HG02840 (cell line): ENCODE data around the gene MB.
"Not testable (repeated sequence)": the region's sequence is repeated elsewhere in the genome, so short reads cannot be mapped to it uniquely, and the experiment has no call there.

ENCODE experiments used
- ATAC-seq: cut with Tn5 transposase; IDR thresholded peaks from one replicate; pipeline ENCODE4 v1.9.1; 2021; ENCODE audit warnings: mild to moderate bottlenecking, moderate library complexity, moderate number of reproducible peaks; ENCODE audit not compliant: unreplicated experiment, low FRiP score

MB gene

DNA sequence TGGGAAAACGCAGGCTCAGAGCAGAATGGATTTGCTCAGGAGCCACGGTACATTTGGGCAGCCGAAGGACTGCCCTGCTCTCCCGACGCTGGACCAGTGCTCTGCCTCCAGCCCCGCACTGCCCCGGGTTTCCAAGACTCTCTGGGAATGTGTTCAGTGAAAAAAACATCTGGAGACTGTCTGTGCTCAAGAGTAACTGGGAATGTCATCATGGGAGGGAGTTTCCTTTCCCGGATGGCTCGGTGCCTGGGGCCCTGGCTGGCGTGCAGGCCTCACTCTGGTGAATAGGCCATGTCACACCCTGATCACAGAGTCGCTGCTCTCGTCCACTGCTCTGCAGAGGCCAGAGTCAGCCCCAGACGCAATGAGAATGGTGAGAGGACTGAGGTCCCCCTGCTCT lies 21.3 kb upstream of the MB start:
- no peak for ATAC-seq

DNA sequence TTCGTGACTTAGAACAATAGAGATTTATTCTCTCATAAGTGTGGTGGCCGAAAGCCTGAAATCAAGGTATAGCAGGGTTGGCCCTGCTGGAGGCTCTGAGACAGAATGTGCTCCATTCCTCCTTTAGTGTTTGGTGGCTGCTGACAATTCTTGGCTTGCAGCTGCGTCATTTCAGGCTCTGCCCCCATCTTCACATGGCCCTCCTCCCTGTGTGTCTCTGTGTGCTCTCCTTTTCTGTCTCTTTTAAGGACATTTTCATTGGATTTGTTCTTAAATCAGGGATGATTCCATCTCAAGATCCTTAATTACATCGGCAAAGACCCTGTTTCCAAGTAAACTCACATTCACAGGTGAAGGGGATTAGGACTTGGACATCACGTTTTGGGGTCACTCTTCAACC lies 20.9 kb upstream of the MB start:
- no peak for ATAC-seq

DNA sequence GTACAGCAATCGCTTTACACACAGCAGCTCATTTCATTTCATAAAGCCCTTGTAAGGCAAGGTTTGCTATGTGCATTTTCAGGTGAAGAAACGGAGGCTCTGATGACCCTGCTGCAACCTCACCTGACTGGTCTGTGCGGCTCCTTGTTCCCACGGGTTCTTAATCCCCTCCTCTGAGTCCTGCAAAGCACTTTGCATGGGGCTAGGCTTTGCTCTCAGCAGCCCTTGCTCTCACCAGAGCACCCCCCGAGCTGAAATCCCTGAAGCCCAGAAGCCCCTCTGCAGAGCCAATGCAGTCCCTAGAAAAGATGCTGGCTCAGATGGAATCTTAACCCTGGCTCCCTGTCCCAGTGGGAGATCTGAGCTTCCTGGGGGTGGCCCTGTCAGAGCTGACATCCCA lies 20.1 kb upstream of the MB start:
- no peak for ATAC-seq

DNA sequence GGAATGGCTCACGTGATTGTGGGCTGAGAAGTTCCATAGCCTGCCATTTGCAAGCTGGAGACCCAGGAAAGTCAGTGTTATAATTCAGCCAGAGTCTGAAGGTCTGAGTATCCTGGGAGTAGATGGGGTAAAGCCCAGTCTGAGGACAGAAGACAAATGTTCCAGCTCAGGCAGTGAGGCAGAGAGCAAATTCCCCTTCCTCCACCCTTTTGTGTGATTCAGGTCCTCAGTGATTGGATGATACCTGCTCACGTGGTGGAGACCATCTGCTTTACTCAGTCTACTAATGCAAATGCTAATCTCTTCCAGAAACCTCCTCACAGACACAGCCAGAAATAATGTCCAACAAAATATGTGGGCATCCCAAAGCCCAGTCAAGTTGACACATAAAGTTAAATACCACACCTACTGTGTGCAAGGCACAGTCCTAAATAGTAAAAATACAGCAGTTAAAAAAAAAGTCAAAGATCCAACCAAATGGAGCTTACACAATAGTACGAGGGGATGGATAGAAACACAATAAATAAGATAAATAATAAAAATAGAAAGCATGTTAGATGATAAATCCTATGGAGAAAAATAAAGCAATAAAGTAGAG lies 17.9 kb upstream of the MB start:
- no peak for ATAC-seq

DNA sequence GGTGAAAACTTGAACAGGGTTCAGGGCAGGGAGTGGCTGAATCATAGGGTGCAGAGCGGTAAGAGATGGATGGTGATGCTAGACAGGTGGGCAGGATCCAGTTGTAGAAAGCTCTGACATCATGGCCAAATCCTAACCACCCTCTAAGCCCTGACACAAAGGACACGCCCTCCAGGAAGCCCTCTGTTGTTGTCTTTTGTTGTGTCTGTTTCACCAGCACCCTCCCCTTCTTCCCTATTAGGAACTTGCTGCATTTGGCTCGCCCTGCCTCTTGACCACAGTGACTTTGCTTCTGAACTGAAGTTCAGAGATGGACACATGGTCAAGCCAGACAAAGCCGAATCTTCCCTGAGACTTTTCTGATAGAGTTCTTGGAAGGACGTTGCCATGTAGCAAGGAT lies 16.9 kb upstream of the MB start:
- ATAC-seq = no peak

DNA sequence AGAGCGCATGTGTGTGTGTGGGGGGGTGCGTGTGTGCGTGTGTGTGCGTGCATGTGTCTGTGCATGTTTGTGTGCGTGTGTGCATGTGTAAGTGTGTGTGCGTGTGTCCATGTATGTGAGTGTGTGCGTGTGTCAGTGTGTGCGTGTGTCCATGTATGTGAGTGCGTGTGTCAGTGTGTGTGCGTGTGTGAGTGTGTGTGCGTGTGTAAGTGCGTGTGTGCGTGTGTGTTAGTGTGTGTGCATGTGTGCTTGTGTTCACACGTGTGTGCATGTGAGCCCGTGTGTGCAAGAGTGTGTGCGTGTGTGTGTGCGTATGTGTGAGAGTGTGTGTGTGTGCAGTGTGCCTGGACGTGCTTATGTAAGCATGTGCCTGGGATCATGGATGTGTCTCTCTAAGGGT lies 16.4 kb upstream of the MB start:
- no peak for ATAC-seq

DNA sequence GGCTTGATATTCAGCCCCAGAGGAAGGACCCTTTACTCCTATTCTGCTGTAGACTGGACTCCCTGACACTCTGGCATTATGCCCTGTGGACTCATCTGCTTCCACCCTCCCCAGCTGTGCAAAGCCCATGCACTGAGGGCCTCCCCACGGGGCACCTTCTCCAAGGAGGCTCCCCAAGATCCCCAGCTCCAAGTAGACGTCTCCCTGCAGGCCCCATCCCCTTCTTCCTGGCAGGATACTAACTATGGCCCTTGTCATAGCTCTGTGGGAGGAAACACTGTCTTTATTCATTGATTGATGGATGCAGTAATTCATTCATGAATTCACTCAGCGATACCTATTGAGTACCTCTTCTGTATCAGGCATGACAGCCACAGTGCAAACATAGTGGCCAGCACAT lies 15.8 kb upstream of the MB start:
- no peak for ATAC-seq

DNA sequence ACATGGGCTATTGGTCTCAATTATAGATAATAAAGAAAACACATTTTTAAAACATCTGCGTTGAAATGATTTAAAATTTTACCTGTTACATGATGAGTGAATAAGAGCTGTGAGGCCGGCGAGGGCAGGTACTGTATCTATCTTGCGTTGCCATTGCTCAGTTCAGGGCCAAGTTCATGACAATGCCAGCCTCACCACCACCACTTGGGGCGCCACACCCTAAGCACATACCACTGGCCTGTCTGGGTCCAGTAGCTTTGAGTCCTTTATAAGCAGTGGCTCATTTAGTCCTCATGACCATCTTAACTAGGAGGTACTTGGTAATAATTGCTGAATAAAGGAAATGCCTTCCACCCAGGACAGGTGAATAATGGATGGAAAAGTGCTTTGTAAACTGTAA lies 14.5 kb upstream of the MB start:
- no peak for ATAC-seq

DNA sequence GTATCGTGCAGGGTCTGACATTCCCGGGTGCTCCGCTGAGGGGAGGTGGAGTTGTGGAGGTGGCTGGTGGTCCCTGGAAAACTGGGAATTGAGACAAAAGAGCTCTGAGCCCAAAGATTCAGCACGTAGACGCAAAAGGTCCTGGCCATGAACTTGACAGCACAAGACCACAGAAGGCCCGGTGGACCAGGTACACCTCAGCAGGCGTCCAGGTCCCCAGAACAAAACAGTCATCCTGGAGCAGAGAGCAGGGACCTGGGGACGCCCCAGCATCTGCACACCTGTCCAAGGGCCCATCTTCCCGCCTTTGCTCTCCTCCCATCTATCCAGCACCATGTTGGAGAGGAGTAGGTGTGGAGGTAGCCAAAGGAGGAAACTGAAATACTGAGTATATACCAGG lies 13.8 kb upstream of the MB start:
- ATAC-seq = no peak

DNA sequence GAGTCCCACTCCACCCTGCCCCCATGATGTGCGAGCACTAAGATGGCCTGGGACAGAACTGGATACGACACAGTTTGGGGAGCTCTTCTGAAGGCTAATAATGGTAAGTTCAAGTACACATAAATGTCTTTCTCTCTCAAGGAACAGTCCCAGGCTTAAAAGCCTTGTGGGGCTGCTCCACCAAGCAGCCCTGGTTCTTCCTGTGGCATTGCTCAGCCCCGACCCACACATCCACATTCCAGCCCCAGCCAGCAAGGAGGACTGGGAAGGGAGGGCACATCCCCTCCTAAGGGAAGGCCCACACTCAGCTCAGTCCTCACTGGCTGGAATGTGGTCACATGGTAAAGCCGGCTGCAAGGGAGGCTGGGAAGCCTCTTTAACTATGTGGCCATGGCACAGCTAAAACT lies 13.3 kb upstream of the MB start:
- ATAC-seq = no peak

DNA sequence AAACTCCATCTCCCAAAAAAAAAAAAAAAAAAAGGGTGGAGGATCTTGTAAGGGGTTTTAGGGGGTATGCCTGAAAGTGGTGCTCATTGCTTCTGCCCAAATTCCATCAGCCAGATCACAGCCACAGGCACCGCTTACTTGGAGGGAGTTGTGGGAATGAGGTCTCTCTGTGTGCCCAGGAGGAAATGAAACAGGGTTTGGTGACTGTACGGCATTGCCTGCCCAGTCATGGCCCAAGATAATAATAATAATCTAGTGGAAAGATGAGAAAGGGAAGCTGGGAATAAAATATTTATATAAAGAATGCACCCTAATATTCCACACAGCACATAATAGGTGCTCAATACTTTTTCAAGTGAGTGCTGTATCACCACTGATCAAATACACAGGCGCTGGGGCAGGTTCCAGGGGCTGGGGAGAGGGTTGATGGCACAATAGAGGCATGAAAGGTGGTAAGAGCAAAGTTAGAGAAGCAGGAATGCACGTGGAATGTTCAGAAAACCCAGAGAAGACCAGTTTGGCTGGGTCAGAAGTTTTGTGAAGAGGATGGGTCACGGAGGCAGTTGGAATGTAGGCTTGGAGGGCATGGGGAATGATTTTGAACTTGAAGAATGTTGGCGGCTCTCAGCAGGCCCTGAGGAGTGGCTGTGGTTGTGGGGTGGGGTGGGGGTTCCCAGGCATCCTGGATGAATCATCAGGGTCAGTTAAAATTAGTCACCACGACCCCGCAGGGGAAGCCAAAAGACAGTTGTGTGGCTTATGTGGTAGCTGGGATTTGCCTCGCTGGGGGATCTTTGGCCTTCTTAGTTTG lies 12.5 kb upstream of the MB start:
- ATAC-seq = no peak

DNA sequence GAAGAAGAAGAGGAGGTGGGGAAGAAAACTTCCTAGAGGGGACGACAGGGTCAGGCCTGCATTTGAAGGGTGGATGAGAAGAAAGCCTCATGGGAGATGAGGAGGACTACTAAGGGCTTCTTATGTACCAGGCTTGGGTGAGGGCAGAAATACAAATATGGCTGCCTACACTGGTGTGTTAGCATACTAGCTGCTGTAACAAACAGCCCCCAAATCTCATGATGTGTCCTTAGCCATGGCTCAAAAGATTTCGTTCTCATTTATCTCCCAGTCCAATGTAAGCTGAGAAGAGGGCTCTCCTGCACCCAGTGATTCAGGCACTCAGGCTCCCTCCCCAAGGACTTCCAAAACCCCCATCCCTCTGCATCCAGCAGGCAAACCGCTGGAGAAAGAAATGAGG lies 11.6 kb upstream of the MB start:
- no peak for ATAC-seq

DNA sequence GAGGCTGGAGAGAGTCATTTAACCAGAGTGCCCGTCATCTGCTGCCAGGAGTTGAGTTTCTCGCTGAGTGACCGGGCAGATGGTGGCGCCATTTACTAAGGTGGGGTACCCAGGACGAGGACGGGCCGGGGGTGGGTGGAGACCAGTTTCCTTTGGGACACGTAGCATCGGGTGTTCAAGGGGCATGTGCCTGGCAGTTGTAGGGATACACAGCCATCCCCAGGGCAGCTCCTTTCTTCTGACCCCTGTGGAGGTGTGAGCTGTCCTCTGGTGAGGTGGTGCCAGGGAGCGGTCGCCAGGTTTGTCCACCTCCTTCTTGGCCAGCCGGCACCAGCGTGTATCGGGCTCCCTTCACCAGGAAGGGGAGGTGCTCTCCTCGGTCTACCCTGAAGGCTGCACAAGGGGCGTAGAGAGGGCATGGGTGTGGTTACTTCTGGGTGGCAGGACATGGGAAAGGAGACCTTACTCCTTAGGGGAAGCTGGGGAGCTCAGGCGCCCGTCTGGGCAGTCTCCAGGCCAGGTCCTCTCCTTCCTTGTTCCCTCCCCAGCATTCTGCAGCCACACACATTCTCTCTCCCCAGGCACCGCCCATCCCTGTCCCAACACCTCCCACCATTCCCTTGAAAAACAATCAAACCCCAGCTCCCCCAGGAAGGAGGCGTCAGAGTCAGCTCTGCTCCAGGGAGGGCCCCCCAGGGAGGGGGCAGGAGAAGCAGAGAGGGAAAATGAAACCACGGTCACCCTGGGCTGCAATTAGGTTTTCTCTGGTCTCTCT lies 10.3 kb upstream of the MB start:
- ATAC-seq = no peak

DNA sequence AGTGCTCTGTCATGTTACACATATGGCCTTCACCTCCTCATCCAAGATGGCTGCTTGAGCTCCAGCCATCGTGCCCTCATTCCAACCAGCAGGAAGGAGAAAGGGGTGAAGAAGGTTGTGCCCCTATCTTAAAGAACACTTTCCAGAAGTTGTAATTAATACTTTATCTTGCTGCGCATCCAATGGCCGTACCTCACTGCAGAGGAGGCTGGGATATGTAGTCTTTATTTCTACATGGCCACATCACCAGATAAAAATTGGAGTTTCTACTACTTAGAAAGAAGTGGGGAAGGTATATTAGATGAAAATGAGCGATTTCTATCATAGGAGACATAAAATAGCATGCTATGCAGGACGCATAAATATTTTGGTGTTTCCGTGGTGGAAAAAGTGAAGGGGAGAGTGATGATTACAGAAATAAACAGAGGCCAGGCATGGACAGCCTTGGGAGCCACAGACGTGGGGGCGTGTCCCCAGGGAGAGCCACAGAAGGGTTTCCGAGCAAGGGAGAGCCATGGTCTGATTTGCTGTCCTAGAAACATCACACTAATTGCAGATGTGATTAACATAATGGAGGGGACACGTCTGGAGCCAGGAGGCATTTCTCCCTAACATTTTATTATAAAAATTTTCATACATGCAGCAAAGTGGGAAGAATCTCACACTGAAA lies 8.8 kb upstream of the MB start:
- no peak for ATAC-seq

DNA sequence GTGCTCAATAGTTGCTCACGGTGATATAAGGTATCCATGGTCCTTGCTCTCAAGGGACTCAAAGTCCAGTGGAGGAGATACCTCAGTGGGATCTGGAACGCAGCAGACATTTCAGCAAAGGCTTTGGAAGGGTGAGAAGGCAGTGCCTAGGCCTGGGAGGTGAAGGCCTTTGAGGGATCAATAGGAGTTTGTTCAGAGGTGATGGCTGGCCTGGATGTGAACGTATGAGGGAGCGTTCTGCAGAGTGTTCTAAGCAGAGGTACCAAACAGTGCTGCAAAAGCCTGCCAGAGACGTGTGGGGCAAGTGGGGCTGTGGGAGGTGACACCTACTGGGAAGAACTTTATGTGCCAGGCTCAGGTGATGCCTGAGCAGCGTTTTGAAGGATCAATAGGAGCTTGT lies 7.4 kb upstream of the MB start:
- no peak for ATAC-seq

DNA sequence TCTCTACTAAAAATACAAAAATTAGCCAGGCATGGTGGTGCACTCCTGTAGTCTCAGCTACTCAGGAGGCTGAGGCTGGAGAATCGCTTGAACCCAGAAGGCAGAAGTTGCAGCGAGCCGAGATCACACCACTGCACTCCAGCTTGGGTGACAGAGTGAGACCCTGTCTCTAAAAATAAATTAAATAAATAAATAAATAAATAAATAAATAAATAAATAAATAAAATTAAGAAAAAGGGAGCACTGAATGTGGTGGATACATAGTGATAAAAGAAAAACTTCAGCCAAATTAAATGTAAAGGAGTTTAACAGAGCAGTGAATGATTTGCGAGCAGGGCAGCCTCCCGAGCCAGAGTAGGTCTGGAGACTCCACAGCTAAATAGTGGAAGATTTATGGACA lies 6.8 kb upstream of the MB start:
- not testable (repeated sequence) for ATAC-seq

DNA sequence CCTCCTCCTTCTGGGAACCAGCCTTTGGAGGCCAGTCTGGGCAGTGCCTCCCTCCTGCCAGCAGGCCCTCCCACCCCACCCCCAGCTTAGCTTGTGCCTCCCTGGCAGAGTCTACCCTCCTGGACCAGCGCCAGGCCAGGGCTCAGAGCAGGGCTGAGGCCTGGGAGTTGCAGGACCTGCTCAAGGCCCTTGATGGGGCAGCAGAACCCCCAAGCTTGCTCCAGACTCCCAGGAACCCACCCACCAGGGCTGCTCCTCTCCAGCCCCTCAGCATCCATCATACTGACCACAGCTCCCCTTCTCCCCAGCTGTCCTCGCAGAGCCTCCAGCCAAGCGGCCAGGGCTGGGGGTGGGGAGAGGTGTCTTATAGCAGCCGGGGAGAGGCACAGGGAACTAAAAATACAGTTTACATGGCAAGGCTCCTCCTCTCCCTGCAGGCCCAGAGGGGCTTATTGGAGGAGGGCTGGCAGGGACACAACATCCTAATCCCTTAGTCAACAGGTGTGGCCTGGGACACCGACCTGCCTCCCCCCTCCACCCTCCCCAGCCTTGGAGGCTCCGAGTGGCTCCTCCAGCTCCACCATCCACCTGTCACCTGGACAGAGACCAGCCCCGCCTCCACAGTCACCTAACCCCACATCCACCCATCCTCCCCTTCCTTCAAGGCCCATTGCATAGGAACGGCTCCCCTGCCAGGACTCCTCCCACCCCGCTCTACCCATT lies 5.2 kb upstream of the MB start:
- ATAC-seq = no peak

DNA sequence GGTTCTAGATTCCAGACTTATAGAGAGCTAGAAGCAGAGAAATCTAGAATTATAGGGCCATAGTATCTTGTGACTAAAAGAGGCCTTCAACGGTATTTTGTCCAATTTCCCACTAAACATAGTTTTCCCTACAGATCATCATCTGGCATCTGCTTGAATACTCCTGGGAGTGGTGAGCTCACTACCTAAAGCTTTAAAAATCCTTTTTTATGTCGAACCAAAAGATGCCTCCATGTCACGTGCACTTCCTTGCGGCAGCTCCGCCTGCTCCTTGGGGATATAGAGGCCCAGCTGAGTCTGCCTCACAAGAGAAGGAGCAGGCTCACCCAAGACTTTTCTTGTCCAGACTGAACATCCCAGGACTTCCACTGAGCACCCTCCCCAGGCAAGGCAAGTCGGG lies 4.3 kb upstream of the MB start:
- no peak for ATAC-seq

DNA sequence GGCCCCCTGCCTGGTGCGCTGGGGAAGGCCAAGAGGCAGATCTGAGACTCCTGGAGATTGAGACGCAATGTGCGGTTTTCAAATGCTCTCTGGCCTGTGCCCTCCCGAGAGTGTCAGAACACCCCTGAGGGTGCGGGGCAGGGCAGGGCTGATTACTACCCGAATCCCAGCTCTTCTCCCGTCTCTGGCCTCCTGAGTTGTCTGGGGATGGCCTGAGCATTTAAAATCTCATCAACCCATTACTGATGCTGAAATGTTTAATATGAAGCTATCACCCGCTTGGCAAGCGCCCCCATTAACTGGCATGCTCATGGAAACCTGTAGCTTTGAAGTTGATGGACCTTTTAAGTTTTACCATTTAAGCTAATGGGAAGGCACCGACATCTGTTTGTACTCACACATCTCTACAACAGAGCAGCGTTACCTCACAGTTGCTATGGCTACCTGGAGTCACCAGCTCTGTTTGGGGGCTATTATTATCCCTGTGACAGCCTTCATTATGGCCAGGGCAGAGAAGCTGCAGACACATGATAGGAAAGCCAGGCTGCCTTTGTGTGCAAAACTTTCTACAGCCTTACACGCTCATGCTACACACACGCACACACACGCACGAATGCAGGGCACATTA lies 3.6 kb upstream of the MB start:
- no peak for ATAC-seq
